CD14-positive monocyte (primary cell): Measurements from ENCODE around the gene MED10. TPM values are rescaled to one million over a fixed set of nuclear protein-coding genes. Genes with fewer than 3 reads are reported as not detected.

Experiments used
- DNase-seq, 3 donors: peaks; one replicate each; pipeline ENCODE4 v3.0.0-alpha.2; 2011 to 2022
- H2AFZ ChIP-seq: 2 replicates; pipeline ENCODE4 v1.6.0; 2012; ENCODE audit warnings: mild to moderate bottlenecking, low read depth, low read length, inconsistent platforms; ENCODE audit not compliant: insufficient read depth, poor library complexity, severe bottlenecking
- H3K27ac ChIP-seq, 2 donors: 1 replicate in 1 of 2; 2 replicates in 1 of 2; pipeline ENCODE4 v1.5.1; 2012 to 2013; ENCODE audit warnings: low read length in 2 of 2, control low read depth in 1 of 2, inconsistent platforms in 1 of 2, low read depth in 1 of 2, mild to moderate bottlenecking in 1 of 2
- H3K27me3 ChIP-seq, 2 donors: one replicate each; pipeline versions ENCODE4 v1.6.0 to v1.6.1; 2011 to 2013; ENCODE audit warnings: low read length in 2 of 2; ENCODE audit not compliant: control insufficient read depth in 2 of 2, insufficient read depth in 2 of 2
- H3K36me3 ChIP-seq, 2 donors: replicated peaks in 1 of 2; 1 replicate in 1 of 2; 2 replicates in 1 of 2; pipeline versions ENCODE4 v1.5.1 to v1.6.1; 2012 to 2013; ENCODE audit warnings: low read length in 2 of 2, control low read depth in 1 of 2, inconsistent platforms in 1 of 2, mild to moderate bottlenecking in 1 of 2; ENCODE audit not compliant: insufficient read depth in 2 of 2, control insufficient read depth in 1 of 2
- H3K4me1 ChIP-seq, 2 donors: 1 replicate in 1 of 2; 2 replicates in 1 of 2; pipeline versions ENCODE4 v1.5.1 to v1.6.1; 2012 to 2013; ENCODE audit warnings: low read length in 2 of 2, control low read depth in 1 of 2, inconsistent platforms in 1 of 2, mild to moderate bottlenecking in 1 of 2, moderate library complexity in 1 of 2; ENCODE audit not compliant: insufficient read depth in 2 of 2, control insufficient read depth in 1 of 2
- H3K4me2 ChIP-seq: replicated peaks from 2 replicates; pipeline ENCODE3; 2012; ENCODE audit warnings: low read length, moderate library complexity, mild to moderate bottlenecking; ENCODE audit not compliant: poor library complexity, severe bottlenecking; ENCODE audit errors: extremely low read depth
- H3K4me3 ChIP-seq, 3 experiments: fragments of 200-600 bp in 1 of 3; sonication (generic) in 1 of 3; replicated peaks in 1 of 3; 1 replicate in 2 of 3; 2 replicates in 1 of 3; pipeline ENCODE4 v1.5.1; 2011 to 2013; ENCODE audit warnings: low read length in 3 of 3, mild to moderate bottlenecking in 3 of 3, control low read depth in 2 of 3, low read depth in 2 of 3, inconsistent platforms in 1 of 3, moderate library complexity in 1 of 3
- H3K79me2 ChIP-seq: 2 replicates; pipeline ENCODE4 v1.6.0; 2012; ENCODE audit warnings: mild to moderate bottlenecking, control low read depth, inconsistent platforms, low read length, moderate library complexity; ENCODE audit not compliant: insufficient read depth
- H3K9ac ChIP-seq: 2 replicates; pipeline ENCODE4 v1.6.0; 2017; ENCODE audit warnings: low read length, mild to moderate bottlenecking; ENCODE audit not compliant: insufficient read depth, poor library complexity, severe bottlenecking
- H3K9me3 ChIP-seq, 2 donors: replicated peaks in 1 of 2; 1 replicate in 1 of 2; 2 replicates in 1 of 2; pipeline versions ENCODE4 v1.5.1 to v1.6.1; 2012 to 2013; ENCODE audit warnings: low read length in 2 of 2, control low read depth in 1 of 2; ENCODE audit not compliant: control insufficient read depth in 1 of 2, insufficient read depth in 1 of 2
- H4K20me1 ChIP-seq: 2 replicates; pipeline ENCODE4 v1.6.0; 2012; ENCODE audit warnings: mild to moderate bottlenecking, low read length, control low read depth, moderate library complexity; ENCODE audit not compliant: insufficient read depth
- H3K27ac Mint-ChIP-seq, 7 donors: one replicate each; pipeline ENCODE4 v1.8.0; 2020; ENCODE audit warnings: mild to moderate bottlenecking in 7 of 7, mixed read lengths in 7 of 7, moderate library complexity in 6 of 7, inconsistent platforms in 2 of 7
- H3K27me3 Mint-ChIP-seq, 3 donors: one replicate each; pipeline ENCODE4 v1.8.0; 2021 to 2022; ENCODE audit warnings: low read depth in 3 of 3, mild to moderate bottlenecking in 3 of 3, mixed read lengths in 3 of 3, moderate library complexity in 3 of 3, inconsistent platforms in 1 of 3
- H3K36me3 Mint-ChIP-seq, 2 donors: one replicate each; pipeline ENCODE4 v1.8.0; 2020; ENCODE audit warnings: mixed read lengths in 2 of 2, inconsistent platforms in 1 of 2, mild to moderate bottlenecking in 1 of 2
- H3K4me1 Mint-ChIP-seq: one replicate; pipeline ENCODE4 v1.8.0; 2020; ENCODE audit warnings: mild to moderate bottlenecking, mixed read lengths
- H3K4me3 Mint-ChIP-seq, 2 donors: one replicate each; pipeline ENCODE4 v1.8.0; 2020; ENCODE audit warnings: mild to moderate bottlenecking in 2 of 2, mixed read lengths in 2 of 2, moderate library complexity in 1 of 2
- H3K9me3 Mint-ChIP-seq, 7 donors: one replicate each; pipeline ENCODE4 v1.8.0; 2020 to 2022; ENCODE audit warnings: mixed read lengths in 7 of 7, mild to moderate bottlenecking in 6 of 7, moderate library complexity in 6 of 7, inconsistent platforms in 2 of 7
- WGBS: methylation state at CpG from one replicate; pipeline ENCODE4 v1.1.5; 2013; ENCODE audit warnings: missing lambda C conversion rate; ENCODE audit not compliant: insufficient coverage; 5-methylcytosine and 5-hydroxymethylcytosine counted together
- intact Hi-C, 2 donors: fragments of 100-400 bp; cut with micrococcal nuclease; formaldehyde crosslinking; loops; one replicate each; pipeline versions ENCODE4 v1.15.0 to v1.15.1; 2023
- polyA plus RNA-seq, 3 donors: library from polyadenylated mRNA; depleted of rRNA in 1 of 3; unstranded in 2 of 3; stranded (reverse) in 1 of 3; fragments of 300-500 nt in 2 of 3; fragments of >200 nt in 1 of 3; fragmentation: Illumina TruSeq in 2 of 3; gene quantifications; 1 replicate in 2 of 3; 2 replicates in 1 of 3; pipeline ENCODE4 v1.2.3, GENCODE V29; 2012 to 2021
- TF ChIP-seq, protein P1 (sequence below): fragments of 200-600 bp; IDR thresholded peaks from one replicate; pipeline ENCODE4 v1.8.0; 2022; ENCODE audit warnings: antibody characterized with exemption, mild to moderate bottlenecking

MED10 gene
- polyA plus RNA-seq, 3 donors: 27.6 to 47.8 (median 47.3) TPM

GRCh38 chr5:6423327-6424109 lies 45.2 kb upstream of the MED10 start:
- Mint-ChIP-seq H3K27ac (no peak overlapping the region), H3K27me3 (peaks cover 2 to 5% (median 5%) of the 10 kb centered on the region in 3 donors), H3K4me1 (no peaks in the 10 kb centered on the region), H3K36me3 (no peaks in the 10 kb centered on the region), H3K9me3 (peaks cover 0 to 8% (median 0%) of the 10 kb centered on the region in 7 donors), H3K4me3 (no peak overlapping the region)
- Histone ChIP-seq H3K4me1 (no peaks in the 10 kb centered on the region), H3K9ac (no peak overlapping the region), H3K4me3 (no peak overlapping the region), H2AFZ (no peak overlapping the region), H4K20me1 (no peaks in the 10 kb centered on the region), H3K4me2 (no peak overlapping the region), H3K36me3 (no peaks in the 10 kb centered on the region), H3K79me2 (no peaks in the 10 kb centered on the region), H3K27ac (no peak overlapping the region), H3K9me3 (no peaks in the 10 kb centered on the region), H3K27me3 (no peaks in the 10 kb centered on the region)
- DNase-seq: no peak
- TF ChIP-seq, protein P1, sequence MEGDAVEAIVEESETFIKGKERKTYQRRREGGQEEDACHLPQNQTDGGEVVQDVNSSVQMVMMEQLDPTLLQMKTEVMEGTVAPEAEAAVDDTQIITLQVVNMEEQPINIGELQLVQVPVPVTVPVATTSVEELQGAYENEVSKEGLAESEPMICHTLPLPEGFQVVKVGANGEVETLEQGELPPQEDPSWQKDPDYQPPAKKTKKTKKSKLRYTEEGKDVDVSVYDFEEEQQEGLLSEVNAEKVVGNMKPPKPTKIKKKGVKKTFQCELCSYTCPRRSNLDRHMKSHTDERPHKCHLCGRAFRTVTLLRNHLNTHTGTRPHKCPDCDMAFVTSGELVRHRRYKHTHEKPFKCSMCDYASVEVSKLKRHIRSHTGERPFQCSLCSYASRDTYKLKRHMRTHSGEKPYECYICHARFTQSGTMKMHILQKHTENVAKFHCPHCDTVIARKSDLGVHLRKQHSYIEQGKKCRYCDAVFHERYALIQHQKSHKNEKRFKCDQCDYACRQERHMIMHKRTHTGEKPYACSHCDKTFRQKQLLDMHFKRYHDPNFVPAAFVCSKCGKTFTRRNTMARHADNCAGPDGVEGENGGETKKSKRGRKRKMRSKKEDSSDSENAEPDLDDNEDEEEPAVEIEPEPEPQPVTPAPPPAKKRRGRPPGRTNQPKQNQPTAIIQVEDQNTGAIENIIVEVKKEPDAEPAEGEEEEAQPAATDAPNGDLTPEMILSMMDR: no peak
- intact Hi-C loops: no loop called here
- WGBS: 70% methylated on average over 10 of the region's 13 CpGs

DNA sequence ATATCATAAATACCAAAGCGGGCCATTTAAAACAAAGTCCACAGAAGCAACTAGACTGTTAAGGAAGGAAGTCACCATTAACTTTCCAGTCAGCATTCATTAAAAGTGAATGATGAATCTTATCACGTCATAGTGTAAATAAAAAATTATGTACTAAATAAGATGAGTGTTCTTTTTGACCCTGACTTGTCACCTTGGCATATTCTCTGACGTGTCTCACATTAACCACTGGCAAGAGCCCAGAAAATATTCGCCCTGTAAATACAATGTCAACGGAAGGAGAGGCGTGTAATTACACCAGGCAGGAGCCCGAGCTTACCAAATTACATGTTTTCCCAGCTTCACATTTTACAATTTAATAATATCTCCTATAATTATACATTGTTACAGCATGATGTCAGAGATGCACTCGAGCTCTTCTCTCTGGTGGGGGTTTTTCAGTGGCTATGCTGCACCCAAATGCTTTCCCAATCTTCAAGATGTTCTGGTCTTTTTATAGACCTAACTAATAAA lies 41.0 kb upstream of the MED10 start:
- 94% methylated on average over 4 of the region's 8 CpGs for WGBS

More for the DNA sequence above, 41.0 kb upstream of the MED10 start:
- H3K36me3 Mint-ChIP-seq: no peaks in the 10 kb centered on the region
- H3K9me3 Mint-ChIP-seq: peaks cover 0 to 8% (median 2%) of the 10 kb centered on the region in 7 donors
- no peak overlapping the region for H3K4me2 ChIP-seq
- no peak overlapping the region for H3K27ac Mint-ChIP-seq
- no peaks in the 10 kb centered on the region for H3K4me1 Mint-ChIP-seq
- TF ChIP-seq, protein P1: no peak
- H3K79me2 ChIP-seq: no peaks in the 10 kb centered on the region
- H3K27ac ChIP-seq: no peak overlapping the region
- no peaks in the 10 kb centered on the region for H3K36me3 ChIP-seq
- no peak overlapping the region for H3K9ac ChIP-seq
- H3K4me1 ChIP-seq: no peaks in the 10 kb centered on the region
- no peak overlapping the region for H3K4me3 Mint-ChIP-seq
- no peak overlapping the region for H2AFZ ChIP-seq
- H3K27me3 ChIP-seq: no peaks in the 10 kb centered on the region
- no peaks in the 10 kb centered on the region for H4K20me1 ChIP-seq
- no peak overlapping the region for H3K4me3 ChIP-seq
- DNase-seq: no peak
- intact Hi-C loops: no loop called here
- H3K27me3 Mint-ChIP-seq: peaks cover 2 to 4% (median 3%) of the 10 kb centered on the region in 3 donors
- no peaks in the 10 kb centered on the region for H3K9me3 ChIP-seq
